IPS-NIHi11 (cell line): ENCODE measurements around the gene HIVEP2.
A peak's percentile ranks its signal among the peaks of the same experiment; 100 is the strongest.

Source experiments
- DNase-seq: peaks from one replicate; pipeline ENCODE4 v3.0.0; 2012; ENCODE audit warnings: mixed read lengths, low spot score

HIVEP2 gene

DNA sequence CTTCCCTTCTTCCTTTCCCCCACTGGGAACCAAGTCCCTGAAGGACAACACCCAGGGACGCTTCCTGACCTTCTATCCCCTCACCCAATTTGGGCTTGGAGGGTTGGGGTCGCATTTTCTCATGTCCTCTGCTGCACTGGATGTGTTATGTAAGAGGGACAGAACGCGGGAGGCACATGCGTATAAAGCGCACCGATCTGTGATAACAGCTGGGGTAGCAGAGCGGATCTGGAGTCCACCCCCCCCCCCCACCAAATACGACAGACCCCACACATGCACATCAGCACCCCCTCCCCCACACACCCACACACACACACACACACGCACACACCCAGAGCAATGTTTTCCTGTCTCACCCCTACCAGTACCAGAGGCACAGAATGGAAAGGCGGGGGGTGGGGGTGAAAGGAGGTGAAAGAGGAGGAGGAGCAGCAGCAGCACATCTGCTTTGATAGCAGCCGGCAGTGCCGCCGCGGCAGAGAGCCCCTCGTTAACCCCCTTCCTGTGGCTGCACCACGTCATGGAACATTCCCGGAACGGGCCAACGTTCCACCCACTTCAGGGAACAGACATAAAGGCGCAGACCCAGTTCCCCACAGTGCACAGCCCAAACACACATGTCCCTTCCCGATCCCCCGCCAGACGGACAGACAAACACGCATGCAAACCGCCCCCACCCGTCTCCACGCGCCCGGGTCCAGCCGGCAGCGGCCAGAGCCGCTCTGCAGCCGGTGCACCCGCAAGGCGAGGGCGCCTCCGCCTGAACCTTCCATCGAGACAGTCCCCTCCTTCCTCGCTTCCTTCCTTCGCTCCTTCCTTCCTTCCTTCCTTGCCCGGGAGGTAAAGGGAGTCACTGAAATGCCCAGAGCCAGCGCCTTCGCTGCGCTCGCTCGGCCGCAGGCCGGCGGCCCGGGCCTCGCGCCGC lies 590 bp downstream of the HIVEP2 start:
- DNase-seq = peak; percentile 63

- no peak for DNase-seq
These were observed 1.3 kb downstream of the HIVEP2 start for GRCh38 chr6:142943711-142944123.

GRCh38 chr6:142942805-142943227 lies 2.2 kb downstream of the HIVEP2 start:
- DNase-seq = no peak

DNA sequence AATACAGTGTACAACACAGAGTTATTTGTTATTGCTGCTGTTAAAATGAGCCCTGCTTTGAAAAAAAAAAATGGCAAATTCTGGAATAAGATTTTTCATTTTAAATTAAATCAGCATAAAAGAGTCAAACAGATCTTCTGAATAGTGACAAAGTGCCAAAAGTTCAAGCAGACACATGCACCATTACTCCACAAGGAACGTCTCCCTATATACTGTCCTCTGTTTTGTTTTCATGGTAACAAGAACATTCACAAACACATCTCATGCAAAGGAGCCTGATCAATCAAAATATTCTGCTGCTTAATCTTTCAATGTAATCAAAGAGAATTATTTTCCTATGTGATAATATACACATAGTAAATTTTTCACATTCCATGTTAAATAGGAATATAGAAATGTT lies 2.7 kb downstream of the HIVEP2 start:
- DNase-seq = no peak

DNA sequence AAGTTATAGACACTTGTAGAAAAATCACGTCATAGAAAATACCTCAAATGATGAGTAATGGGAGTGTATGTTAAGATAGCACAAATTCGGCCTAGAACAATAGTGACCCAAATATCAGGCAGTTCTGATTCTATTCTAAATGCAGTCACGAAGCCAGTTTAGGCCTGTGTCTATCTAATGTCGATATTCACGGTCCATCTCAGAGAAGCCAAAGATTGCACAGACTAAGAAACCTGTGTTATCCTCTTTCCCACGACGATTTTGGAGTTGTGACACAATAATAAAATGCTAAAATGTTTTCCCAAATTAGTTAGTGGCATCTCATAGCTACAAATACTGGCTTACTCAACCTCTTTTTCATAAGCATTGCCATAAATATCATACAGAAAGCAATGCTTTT lies 4.0 kb downstream of the HIVEP2 start:
- DNase-seq = no peak

DNA sequence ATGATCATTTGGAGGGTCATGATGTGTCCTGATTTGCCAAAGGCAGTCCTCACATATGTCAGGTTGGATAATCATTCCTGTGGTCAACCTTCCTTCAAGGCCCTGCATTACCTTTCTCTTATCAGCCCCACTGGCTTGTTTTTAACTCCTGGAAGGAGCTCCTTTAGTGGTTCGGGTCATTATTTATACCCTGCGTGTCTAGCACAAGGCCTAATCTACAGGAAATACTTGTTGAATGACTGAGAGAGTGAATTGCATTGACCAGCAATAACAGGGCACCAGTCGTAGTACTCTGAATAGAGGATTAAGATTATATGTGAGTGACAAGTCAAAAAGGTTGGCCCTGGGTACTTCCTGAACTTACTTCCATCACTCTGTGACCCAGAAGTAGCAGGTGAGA lies 4.5 kb downstream of the HIVEP2 start:
- DNase-seq = no peak

- DNase-seq = no peak
These were observed 6.5 kb downstream of the HIVEP2 start for GRCh38 chr6:142938510-142938909.

DNA sequence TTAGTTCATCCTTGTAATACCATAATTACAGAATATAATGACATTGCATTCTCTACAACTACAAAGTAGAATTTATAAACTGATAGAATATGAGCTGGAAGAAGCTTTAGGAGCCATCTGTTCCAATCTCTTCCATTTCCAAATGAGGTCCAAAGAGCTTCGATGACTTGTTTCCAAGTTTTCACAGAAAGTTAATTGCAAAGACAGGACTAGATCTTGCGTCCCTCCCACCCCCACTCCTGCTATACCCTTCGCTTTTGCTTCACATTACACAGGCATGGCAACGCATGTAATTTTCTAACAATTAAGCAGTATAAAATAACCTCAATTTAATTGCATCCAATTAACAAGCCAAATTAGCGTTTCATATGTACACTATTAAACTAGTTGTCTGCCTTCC lies 7.0 kb downstream of the HIVEP2 start:
- no peak for DNase-seq

DNA sequence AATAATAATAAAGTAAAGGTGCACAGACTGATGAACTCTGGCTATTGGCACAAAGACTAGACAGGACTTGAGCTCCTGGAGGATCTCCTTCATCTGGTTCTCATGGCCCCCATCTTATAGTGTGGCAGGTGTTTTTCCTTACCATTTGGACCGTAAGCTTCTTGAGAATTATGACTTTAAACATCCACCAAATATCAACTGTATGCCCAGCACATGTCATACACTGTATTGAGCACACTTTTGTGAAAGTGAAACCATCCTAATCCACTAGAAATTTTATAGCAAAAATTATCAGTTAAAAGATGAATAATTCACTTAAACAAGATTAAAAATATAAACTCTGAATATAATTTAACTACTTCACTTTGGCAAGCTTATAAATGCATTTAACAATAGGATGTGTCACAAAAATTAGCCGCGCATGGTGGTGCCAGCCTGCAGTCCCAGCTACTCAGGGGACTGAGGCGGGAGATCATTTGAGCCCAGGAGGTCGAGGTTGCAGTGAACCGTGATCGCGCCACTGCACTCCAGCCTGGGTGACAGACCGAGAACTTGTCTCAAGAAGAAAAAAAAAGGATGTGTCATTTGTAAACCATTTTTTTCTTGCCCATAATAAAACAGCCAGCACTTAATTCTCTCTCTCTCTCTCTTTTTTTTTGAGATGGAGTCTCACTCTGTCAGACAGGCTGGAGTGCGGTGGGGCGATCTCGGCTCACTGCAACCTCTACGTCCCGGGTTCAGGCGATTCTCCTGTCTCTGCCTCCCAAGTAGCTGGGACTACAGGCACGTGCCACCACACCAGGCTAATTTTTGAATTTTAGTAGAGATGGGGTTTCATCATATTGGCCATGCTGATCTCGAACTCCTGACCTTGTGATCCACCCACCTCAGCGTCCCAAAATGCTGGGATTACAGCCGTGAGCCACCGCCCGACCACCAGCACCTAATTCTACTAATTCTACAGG lies 9.1 kb downstream of the HIVEP2 start:
- no peak for DNase-seq

- no peak for DNase-seq
These were observed 10.4 kb downstream of the HIVEP2 start for GRCh38 chr6:142934599-142934998.

- no peak for DNase-seq
These were observed 10.9 kb downstream of the HIVEP2 start for GRCh38 chr6:142934106-142934505.

DNA sequence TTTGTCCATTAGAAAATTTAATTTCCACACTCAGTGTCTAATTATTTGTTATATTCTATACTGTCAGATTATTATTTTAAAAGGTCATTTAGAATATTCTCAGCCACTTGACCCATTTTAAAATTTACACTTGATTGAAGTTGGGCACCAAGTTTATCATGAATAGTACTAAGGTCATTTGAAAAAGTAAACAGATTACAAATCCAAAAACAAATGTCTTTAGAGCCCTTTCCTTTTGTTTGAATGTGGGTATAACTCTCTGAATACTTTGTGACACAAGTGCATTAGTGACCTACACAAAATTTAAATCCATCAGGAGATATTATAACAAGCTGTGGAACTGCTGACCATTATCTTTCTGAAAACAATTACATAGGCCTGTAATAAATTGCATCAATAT lies 11.3 kb downstream of the HIVEP2 start:
- DNase-seq = no peak

- no peak for DNase-seq
These were observed 12.1 kb downstream of the HIVEP2 start for GRCh38 chr6:142932889-142933288.

DNA sequence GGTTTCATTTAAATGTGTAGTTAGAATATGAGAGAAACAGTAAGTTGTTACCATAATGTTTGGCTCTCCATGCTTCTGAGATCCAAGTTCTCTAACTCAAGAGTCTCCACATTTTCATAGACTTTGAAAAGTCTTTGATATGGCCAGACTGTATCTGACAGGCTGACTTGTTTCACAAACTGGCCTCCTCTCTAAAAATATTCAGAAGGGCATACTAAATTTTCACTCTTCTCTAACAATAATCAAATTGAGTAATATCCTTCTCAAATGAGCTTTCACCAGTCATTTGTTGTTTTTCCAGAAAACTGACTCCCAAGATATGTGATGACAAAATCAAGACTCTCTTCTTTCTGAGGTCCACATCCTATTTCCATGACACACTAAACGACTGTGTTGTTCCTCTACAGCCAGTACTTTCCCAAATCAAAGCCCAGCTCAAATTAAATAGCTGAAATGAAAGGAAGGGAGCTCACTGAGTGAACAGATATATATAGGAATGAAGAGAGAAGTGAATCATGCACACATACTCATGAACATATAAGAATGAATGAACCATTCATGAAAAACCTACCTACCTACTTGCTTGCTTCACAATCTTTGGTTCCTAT lies 15.1 kb downstream of the HIVEP2 start:
- DNase-seq = no peak

DNA sequence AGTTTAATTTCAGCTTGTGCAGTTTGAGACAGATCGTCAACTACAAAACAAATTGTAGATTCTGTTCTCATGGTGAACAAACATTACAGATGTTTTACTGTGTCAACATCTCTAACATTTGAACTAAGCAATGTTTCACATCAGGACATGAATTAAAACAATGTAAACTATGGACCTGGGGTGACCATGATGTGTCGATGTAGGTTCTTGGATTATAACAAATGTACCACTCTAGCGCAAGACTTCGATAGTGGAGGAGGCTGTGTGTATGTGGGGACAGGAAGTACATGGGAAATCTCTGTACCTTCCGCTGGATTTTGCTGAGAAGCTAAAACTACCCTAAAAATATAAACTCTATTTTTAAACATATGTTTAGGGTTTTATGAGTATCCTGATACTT lies 17.1 kb downstream of the HIVEP2 start:
- no peak for DNase-seq

GRCh38 chr6:142927271-142927580 lies 17.8 kb downstream of the HIVEP2 start:
- DNase-seq = no peak

DNA sequence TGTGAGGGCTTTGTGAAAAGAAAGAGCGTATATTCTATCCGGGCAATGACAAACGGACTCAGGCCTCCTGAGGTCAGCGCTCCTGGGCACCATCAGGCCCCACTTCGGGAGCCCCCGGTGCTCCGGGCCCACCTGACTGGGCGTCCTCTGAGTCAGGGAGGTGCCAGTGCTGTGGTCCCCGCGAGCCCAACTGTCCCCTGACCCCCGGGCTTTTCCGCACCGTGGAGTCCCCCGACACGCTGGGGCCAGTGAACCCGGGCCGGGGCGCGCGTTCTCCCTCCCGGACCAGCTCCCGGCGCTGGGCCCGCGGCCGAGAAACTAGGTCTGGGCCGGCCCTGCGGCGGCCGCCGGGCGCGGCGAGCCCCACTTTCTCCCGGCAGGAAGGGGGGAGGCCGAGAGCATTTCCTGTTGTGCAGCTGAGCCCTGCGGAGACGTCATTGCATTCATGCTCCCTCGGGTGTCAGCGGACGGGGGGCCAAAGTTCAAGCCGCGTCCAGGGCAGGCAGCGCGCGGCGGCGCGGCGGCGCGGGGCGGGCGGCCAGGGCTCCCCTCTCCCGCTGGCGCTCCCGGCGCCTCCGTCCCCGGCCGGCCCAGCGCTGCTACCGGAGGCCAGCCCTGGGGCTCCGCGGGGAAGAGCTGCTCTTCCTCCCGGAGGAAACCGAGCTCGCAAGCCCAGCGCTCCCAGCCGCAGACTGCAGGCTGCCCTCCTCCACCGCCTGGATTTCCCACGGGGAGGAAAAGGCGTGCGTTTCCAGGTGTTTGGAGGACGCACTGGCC lies 18.3 kb downstream of the HIVEP2 start:
- DNase-seq = peak; percentile 73

GRCh38 chr6:142926177-142926493 lies 18.8 kb downstream of the HIVEP2 start:
- no peak for DNase-seq

DNA sequence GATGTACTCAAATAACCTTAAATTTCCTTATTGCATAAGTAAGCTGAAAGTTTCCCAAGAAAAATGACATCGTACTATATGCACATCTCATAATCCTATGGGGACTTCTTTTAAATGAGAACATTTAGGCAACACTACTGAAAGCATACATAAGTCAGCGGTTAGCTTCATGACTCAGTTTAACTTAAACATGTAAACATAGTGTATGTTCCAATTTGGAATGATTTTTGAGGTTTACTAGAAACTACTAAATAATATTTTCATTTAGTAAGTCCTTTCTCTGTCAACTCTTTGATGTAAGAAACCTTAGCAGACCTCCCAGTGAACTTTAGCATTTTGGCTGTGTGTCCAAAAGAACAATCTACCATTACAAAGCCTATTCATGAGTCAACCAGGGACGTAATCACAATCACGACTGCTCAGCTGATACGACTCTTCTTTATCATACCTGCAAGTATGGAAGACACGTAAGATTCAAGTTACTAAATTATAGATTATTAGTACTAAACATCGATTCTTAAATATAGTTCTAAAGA lies 19.3 kb downstream of the HIVEP2 start:
- DNase-seq = no peak

DNA sequence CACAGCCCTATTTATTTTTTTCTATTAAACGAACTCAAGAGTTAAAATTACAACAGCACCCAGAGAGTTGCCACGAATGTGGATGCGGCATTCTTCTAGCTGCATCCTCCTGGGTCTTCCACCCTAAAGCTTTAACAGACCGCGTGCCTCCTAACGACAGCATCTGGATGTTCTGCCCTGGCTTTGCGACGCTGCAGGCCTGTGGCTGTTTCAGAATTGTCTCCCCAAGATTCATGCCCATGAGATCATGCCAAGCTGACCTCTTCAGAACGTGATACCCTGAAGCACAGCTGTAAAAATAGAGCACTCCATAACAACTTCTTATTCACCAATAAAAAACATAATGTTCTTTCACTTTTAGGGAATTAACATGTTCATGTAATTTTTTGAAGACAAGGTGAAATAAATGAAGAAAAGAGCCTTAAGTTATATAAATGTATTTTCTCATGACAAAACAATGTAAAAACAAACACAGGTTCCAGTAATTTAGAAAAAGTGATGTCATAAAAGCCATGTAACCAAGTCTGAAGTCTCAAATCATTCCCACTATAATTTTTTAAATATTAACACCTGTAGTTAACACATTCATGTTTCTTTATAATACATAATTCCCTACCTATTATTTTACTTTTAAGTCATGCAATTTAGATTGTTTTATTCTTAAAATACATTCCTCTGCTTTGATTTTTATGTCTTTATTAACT lies 26.5 kb downstream of the HIVEP2 start:
- no peak for DNase-seq

DNA sequence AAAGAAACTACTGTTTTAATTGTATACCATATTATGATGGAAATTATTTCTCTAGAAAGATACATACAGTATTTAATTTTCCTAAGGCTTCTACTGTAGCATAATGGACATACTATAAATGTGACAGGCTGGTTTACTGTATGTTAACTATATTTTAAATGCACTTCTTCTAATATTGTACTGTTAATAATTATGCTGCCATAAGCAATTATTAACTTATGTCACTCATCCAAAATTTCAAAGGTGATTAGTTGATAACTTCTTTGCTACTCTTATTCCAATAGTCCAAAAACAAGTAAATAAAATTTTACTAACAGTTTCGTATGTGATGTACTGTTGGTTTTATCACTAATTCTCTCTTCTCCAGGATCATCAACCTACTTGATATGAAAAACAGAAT lies 28.1 kb downstream of the HIVEP2 start:
- no peak for DNase-seq
